HG02981 (cell line): ENCODE data around the gene AFF3.

ENCODE experiments used
- ATAC-seq: cut with Tn5 transposase; IDR thresholded peaks from one replicate; pipeline ENCODE4 v1.9.1; 2021; ENCODE audit warnings: mild to moderate bottlenecking, moderate library complexity; ENCODE audit not compliant: unreplicated experiment

Gene AFF3

DNA sequence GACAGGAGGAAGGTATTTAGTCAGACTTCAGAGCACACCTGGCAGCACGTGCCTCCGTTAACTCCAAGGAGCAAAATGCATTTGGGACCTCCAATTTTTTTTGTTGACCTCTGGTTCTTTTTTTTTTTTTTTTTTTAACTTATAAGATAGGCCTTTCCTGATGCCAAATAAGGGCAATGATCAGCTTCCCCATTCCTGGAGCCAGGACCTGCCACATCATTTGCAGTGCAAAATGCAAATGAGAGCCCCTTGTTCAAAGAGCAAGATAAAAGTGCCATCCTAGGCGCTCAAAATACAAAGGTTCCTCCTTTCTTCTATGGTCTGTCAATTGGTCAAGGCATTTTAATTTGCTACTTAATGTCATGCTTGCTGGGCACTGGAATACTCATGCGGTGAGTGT, 519.4 kb downstream of the AFF3 start:
- no peak for ATAC-seq

DNA sequence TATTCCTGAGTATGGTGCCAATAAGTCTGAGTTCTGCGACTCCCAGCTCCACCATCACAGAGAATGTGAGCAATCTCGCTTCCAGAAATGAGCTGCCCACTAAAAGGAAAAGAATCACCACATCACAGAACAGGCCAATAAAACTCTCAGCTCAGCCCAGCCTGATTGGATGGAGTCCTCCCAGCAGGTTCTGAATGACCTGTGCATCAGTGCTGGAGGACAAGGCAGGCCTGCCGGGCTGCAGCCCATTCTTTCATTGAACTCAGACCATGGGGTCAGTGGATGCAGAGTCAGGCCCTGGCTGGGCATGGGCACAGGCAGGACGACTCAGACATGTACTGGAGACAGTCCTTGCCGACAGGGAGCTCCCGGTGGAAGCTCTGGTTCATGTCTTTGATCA, 519.9 kb downstream of the AFF3 start:
- no peak for ATAC-seq

DNA sequence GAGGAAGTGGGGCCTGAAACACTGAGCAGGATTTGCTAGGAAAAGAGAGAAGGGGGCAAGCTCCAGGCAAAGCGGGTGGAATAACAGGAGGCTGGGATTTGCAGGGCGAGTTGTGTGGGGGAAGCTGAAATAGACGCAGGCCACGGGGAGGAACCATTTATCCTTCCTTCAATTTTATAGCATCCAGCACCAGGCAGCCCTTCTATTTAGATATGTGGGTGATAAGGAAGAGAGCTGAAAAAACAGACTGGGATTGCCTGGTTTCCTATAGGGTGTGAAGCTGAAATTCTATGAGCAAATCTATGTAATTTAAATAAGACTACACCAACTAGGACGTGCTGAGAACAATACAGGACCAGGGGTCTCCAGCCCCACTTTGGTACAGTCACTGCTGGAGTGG, 520.6 kb downstream of the AFF3 start:
- ATAC-seq, result no peak

GRCh38 chr2:99621106-99621505, 521.3 kb downstream of the AFF3 start:
- ATAC-seq, result no peak

DNA sequence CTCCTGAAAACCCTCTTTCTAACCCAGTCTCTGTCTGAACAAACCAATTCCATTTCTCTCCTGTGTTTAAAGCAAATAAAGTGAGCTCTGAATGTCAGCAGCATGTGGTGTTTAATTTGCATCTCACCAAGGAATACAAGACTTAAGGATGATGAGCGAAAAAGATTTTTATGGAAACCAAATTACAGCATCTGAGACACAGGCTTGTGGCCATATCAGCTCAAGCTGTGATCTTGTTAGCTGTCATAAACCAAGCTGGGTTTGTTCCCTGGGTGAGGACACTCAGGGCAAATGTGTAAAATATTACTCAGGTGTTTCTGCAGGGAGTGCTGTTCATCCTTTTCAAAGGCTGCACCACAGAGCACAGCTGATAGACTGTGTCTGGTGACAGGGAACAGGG, 523.2 kb downstream of the AFF3 start:
- no peak for ATAC-seq

DNA sequence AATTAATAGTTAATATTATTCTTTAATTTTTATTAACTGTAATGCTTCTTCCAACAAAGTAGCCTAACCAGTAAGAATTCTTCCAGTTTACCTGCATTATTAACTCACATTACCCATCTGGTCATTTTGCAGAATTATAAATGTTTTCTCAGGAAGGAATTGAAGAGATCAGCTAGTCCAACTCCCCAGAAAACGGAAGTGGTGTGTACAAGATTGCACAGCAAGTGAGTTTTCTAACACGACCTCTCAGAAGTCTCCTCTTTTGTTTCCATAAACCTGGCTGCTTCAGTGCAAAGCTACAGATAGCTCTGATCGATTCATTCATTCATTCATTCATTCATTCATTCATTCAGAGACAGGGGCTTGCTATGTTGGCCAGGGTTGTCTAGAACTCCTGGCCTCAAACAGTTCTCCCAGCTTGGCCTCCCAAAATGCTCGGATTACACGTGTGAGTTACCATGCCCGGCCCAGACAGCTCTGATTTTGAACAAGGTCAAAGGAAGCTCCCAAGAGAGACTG, 523.8 kb downstream of the AFF3 start:
- no peak for ATAC-seq

- no peak for ATAC-seq
Measured at GRCh38 chr2:99617811-99618210, 524.6 kb downstream of the AFF3 start.

DNA sequence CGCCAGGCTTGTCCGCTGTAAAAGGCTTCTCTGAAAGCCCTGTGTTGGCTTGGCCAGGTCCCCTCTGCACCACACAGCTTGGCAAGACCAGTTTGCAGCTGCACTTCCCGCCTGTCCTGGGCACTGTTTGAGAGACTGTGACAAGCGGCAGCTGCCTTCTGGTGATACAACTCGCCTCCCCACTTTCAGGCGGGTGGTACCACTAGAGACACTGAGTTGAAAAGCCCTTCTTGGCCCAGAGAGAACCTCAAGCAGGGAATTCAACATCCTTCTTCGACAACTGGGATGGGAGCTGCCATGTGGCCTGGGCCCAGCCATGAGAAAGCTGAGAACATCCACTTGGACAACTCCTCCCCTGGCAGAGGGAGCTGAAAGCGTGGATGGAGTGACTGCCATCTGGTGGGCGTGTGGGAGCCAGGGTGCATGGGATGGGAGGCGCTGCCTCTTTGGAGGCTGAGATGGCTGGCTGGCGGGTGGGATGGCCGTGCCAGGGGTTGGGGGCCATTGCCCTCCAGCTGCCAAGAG, 527.1 kb downstream of the AFF3 start:
- no peak for ATAC-seq

GRCh38 chr2:99613980-99614379, 528.4 kb downstream of the AFF3 start:
- no peak for ATAC-seq

DNA sequence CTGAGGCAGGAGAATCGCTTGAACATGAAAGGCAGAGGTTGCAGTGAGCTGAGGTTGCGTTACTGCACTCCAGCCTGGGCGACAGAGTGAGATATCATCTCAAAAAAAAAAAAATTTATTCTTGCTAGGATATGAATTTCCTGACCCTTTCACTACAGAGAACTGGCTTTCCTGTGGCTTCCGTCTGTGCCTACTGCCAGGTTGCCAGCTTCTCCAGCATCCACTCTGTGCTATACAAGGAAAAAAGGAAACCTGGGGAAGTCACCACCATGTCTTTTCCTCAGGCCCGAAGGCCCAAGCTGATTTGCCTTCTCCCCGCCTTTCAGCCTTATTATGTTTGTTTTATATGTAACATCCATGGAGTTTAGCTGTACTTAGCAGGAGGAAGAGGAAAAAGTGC, 530.6 kb downstream of the AFF3 start:
- ATAC-seq, result no peak

- no peak for ATAC-seq
Measured at GRCh38 chr2:99611034-99611433, 531.4 kb downstream of the AFF3 start.

DNA sequence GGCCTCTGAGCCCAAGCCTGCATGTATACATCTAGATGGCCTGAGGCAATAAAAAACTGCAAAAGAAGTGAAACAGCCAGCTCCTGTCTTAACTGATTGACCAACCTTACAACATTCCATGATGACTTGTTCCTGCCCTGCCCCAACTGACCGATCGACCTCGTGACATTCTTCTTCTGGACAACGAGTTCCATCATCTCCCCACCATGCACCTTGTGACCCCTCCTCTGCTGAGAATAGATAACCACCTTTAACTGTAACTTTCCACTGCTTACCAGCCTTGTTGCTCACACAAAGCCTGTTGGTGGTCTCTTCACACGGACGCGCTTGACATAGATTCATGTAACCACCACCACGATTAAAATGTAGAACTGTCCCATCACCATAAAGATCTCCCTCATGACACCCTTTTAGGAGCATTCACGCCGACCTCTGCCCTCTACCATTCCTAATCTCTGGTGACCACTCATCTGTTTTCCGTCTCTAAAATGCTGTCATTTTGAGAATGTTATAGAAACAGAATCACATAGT, 532.5 kb downstream of the AFF3 start:
- no peak for ATAC-seq

- no peak for ATAC-seq
Measured at GRCh38 chr2:99608861-99609260, 533.5 kb downstream of the AFF3 start.

DNA sequence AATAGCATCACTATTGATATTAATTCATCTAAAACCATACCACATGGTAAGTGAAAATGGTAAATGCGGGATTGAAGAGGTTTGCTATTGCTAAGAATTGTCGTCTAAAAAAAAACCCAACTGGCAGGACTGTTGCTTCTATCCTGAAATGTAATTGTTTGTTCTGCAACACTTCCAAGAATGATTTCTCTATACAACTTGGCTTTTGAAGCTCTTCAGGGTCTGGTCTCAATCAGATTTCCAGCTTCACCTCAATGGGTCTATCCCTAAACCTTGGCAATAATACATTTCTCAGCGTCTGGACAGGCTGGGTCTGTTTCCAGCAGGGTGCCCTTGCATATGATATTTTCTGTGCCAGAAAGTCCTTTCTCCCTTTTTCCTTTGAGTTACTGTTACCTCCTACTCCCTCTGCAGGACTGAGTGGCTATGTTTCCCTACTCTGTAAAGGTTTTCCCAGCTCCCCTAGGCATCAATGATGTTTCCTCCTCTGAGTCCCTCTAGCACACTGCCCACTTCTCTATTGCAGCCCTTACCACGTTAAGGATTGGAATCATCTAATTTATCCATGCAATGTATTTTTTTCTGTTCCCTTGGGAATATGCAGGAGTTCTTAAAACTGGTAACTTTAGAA, 534.4 kb downstream of the AFF3 start:
- no peak for ATAC-seq

DNA sequence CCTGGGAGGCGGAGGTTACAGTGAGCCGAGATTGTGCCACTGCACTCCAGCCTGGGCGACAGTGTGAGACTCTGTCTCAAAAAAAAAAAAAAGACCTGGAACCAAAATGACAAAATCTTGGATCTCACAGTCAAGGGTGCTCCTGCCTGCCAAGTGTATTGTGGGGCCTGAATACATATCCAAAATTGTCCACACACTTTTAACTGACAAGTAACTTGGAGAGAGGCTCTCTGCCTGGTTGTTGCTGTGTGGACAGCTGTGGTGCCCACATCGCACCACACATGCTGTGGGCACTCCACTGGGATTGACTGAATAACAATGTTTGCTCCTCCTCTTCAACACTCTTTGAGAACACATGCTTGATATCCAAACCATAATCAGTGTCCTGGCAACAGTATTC, 534.9 kb downstream of the AFF3 start:
- no peak for ATAC-seq

- ATAC-seq, result no peak
Measured at GRCh38 chr2:99605036-99605435, 537.4 kb downstream of the AFF3 start.

GRCh38 chr2:99602476-99602875, 539.9 kb downstream of the AFF3 start:
- no peak for ATAC-seq

DNA sequence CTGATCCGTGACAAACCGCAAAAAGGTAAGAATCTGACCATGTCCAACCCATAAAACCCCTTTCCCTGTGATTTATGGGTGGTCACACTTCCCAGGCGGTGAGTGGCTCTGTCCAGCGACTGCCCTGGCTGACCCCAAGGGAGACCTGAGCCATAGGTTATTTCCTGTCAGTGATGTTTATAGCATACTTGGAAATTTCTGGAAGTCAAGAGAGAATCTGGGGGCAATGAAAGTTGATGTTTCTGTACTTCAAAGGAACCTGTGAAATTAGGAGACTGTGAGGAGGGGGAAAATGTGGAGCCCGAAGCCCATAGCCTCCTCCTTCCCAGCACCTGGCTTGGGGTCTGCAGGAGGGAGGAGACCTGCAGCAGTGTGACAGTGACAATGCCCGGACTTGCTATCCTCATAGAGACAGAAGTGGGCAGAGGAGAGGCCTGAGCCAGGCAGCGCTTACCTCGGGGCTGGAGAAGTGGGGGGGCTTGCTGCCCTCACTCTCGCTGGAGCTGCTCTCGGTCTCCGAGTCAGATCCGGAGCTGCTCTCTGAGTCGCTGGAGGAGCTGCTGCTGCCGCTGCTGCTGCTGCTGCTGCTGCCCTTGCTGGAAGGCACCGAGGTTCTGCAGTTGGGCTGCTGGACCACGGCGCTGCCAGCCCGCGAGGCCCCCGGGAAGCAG, 541.3 kb downstream of the AFF3 start:
- no peak for ATAC-seq

DNA sequence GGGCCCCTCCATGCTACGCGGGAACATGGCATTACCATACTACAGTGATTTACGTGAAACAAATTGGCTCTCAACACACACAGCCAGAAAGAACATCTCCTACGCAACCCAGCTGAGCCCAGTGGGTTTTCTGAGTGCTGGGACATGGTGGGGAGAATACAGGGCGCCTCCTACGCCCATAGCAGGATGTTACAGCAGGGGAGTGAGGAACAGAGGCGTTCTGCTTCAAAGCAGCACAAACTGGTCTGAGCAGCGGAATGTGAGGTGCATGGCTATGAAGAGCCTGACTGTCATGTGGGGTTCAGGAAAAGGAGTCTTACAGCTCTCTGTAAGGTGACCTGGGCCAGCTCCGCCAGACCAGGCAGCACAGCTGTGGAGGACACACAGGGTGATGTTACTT, 543.9 kb downstream of the AFF3 start:
- no peak for ATAC-seq

GRCh38 chr2:99597616-99598015, 544.8 kb downstream of the AFF3 start:
- ATAC-seq, result no peak

DNA sequence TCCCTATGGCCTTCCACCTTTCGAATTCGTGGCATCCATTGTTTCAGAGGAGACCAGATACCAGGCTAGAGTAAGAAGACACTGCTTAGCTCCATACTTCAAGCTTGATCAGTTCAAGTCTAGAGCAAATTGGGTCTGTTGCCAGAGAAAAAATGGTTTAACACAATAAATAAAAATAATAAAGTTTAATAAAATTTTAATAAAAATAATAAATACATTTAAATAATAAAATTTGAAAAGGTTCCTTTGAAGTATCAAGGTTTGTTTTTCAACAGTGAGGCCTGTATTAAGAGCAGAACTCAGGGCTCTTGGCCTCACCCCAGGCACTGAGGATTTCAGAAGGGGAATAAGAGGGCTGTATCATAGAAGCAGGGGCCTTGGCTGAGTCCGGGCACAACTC, 547.0 kb downstream of the AFF3 start:
- no peak for ATAC-seq

GRCh38 chr2:99593692-99594427, 548.5 kb downstream of the AFF3 start:
- no peak for ATAC-seq
